Thyroid gland (tissue), 4 donors: ENCODE data around the gene CACFD1.

Source experiments
- POLR2A ChIP-seq, 2 donors: fragments of 450-650 bp; IDR thresholded peaks; one replicate each; pipeline ENCODE4 v1.6.1; 2017; ENCODE audit warnings: antibody characterized with exemption in 2 of 2, mild to moderate bottlenecking in 2 of 2, moderate library complexity in 1 of 2
- TF ChIP-seq, protein P1 (sequence below), 6 experiments: fragments of 200-600 bp in 3 of 6; fragments of 450-650 bp in 3 of 6; sonication (generic) in 3 of 6; IDR thresholded peaks; one replicate each; pipeline ENCODE4 v1.5.1; 2016 to 2019; ENCODE audit warnings: antibody characterized with exemption in 6 of 6, mild to moderate bottlenecking in 2 of 6, inconsistent platforms in 1 of 6, moderate library complexity in 1 of 6

GRCh38 chr9:133489253-133490190 lies 29.7 kb downstream of the CACFD1 start:
- no peak for TF ChIP-seq POLR2A (IDR thresholded peaks at IDR 0.05)
- TF ChIP-seq, protein P1, sequence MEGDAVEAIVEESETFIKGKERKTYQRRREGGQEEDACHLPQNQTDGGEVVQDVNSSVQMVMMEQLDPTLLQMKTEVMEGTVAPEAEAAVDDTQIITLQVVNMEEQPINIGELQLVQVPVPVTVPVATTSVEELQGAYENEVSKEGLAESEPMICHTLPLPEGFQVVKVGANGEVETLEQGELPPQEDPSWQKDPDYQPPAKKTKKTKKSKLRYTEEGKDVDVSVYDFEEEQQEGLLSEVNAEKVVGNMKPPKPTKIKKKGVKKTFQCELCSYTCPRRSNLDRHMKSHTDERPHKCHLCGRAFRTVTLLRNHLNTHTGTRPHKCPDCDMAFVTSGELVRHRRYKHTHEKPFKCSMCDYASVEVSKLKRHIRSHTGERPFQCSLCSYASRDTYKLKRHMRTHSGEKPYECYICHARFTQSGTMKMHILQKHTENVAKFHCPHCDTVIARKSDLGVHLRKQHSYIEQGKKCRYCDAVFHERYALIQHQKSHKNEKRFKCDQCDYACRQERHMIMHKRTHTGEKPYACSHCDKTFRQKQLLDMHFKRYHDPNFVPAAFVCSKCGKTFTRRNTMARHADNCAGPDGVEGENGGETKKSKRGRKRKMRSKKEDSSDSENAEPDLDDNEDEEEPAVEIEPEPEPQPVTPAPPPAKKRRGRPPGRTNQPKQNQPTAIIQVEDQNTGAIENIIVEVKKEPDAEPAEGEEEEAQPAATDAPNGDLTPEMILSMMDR (IDR thresholded peaks at IDR 0.05), result no peak
